Neural cell (in vitro differentiated cells): ENCODE results near the gene FANCL. TPM values are rescaled to one million over a fixed set of nuclear protein-coding genes. Genes with fewer than 3 reads are reported as not detected.
"Not testable (repeated sequence)": the region's sequence is repeated elsewhere in the genome, so short reads cannot be mapped to it uniquely, and the experiment has no call there.

ENCODE experiments used
- H2AFZ ChIP-seq: fragments of 200-600, 300-800 bp; sonication (generic), shearing (Covaris generic); 2 replicates; pipeline ENCODE4 v1.6.0; 2014; ENCODE audit warnings: low read depth, mild to moderate bottlenecking, antibody characterized with exemption, low read length, moderate library complexity
- H3F3A ChIP-seq: fragments of 200-600 bp; shearing (Covaris generic); 2 replicates; pipeline ENCODE4 v1.6.1; 2016; ENCODE audit warnings: mild to moderate bottlenecking, moderate library complexity, mixed read lengths, antibody characterized with exemption, low read length; ENCODE audit not compliant: insufficient read depth, poor library complexity, severe bottlenecking
- H3K27ac ChIP-seq: fragments of 200-600, 300-800 bp; sonication (generic), shearing (Covaris generic); 2 replicates; pipeline ENCODE4 v1.5.1; 2014; ENCODE audit warnings: mild to moderate bottlenecking, low read length, moderate library complexity
- H3K27me3 ChIP-seq: fragments of 300-800, 200-600 bp; sonication (generic), shearing (Covaris generic); 2 replicates; pipeline ENCODE4 v1.6.0; 2014; ENCODE audit warnings: mild to moderate bottlenecking, low read depth, low read length, moderate library complexity; ENCODE audit not compliant: insufficient read depth
- H3K36me3 ChIP-seq: fragments of 300-800, 200-600 bp; sonication (generic), shearing (Covaris generic); 2 replicates; pipeline ENCODE4 v1.5.1; 2014; ENCODE audit warnings: mild to moderate bottlenecking, antibody characterized with exemption, low read length, moderate library complexity; ENCODE audit not compliant: insufficient read depth
- H3K4me2 ChIP-seq: fragments of 300-800, 200-600 bp; sonication (generic), shearing (Covaris generic); 2 replicates; pipeline ENCODE4 v1.6.0; 2014; ENCODE audit warnings: mild to moderate bottlenecking, low read length
- H3K4me3 ChIP-seq: fragments of 300-800, 200-600 bp; sonication (generic), shearing (Covaris generic); 2 replicates; pipeline ENCODE4 v1.5.1; 2014; ENCODE audit warnings: mild to moderate bottlenecking, low read length, moderate library complexity
- H3K79me2 ChIP-seq: fragments of 200-600 bp; shearing (Covaris generic); replicated peaks from 2 replicates; pipeline ENCODE4 v1.6.0; 2014; ENCODE audit warnings: mild to moderate bottlenecking, low read length, moderate library complexity; ENCODE audit not compliant: insufficient read depth
- H3K9ac ChIP-seq: fragments of 300-800, 200-600 bp; sonication (generic), shearing (Covaris generic); 2 replicates; pipeline ENCODE4 v1.6.1; 2016; ENCODE audit warnings: mild to moderate bottlenecking, low read length, mixed read lengths
- H3K9me2 ChIP-seq: fragments of 200-600 bp; shearing (Covaris generic); 2 replicates; pipeline ENCODE4 v1.6.1; 2016; ENCODE audit warnings: mild to moderate bottlenecking, low read length, mixed read lengths; ENCODE audit not compliant: insufficient read depth
- H3K9me3 ChIP-seq: fragments of 200-600, 300-800 bp; sonication (generic), shearing (Covaris generic); 2 replicates; pipeline ENCODE4 v1.6.1; 2016; ENCODE audit warnings: mild to moderate bottlenecking, mixed run types, low read length, moderate library complexity, mixed read lengths
- H4K20me1 ChIP-seq: fragments of 200-600 bp; shearing (Covaris generic); 2 replicates; pipeline ENCODE4 v1.6.1; 2016; ENCODE audit warnings: mild to moderate bottlenecking, mixed run types; ENCODE audit not compliant: insufficient read depth
- EP300 ChIP-seq: fragments of 450-650 bp; conservative IDR thresholded peaks from 2 replicates; pipeline ENCODE4 v1.6.1; 2014; ENCODE audit warnings: antibody characterized with exemption, mild to moderate bottlenecking, moderate library complexity; ENCODE audit not compliant: poor library complexity, severe bottlenecking
- EZH2 ChIP-seq: fragments of 200-600, 300-800 bp; shearing (Covaris generic), sonication (generic); IDR thresholded peaks from 2 replicates; pipeline ENCODE4 v1.6.1; 2014; ENCODE audit warnings: antibody characterized with exemption, low read length, borderline replicate concordance, mild to moderate bottlenecking; ENCODE audit not compliant: insufficient read depth, poor library complexity, severe bottlenecking
- MXI1 ChIP-seq: fragments of 450-650 bp; conservative IDR thresholded peaks from 2 replicates; pipeline ENCODE4 v1.6.1; 2014; ENCODE audit warnings: antibody characterized with exemption, mild to moderate bottlenecking; ENCODE audit not compliant: poor library complexity, severe bottlenecking
- POLR2AphosphoS5 ChIP-seq: IDR thresholded peaks from 2 replicates; pipeline ENCODE4 v1.6.1; 2012
- RAD21 ChIP-seq: fragments of 450-650 bp; conservative IDR thresholded peaks from 2 replicates; pipeline ENCODE4 v1.6.1; 2014; ENCODE audit warnings: antibody characterized with exemption, mild to moderate bottlenecking, moderate library complexity
- SMC3 ChIP-seq: fragments of 450-650 bp; conservative IDR thresholded peaks from 2 replicates; pipeline ENCODE4 v1.6.1; 2014; ENCODE audit warnings: antibody characterized with exemption, mild to moderate bottlenecking, moderate library complexity; ENCODE audit not compliant: poor library complexity
- TAF1 ChIP-seq: IDR thresholded peaks from 2 replicates; pipeline ENCODE4 v1.6.1; 2012; ENCODE audit warnings: low read depth
- polyA plus RNA-seq: library from polyadenylated mRNA; depleted of rRNA; stranded (reverse); fragments of >200 nt; gene quantifications from 2 replicates; pipeline ENCODE4 v1.2.3, GENCODE V29; 2014
- TF ChIP-seq, protein P1 (sequence below): fragments of 450-650 bp; IDR thresholded peaks from 2 replicates; pipeline ENCODE4 v1.5.1; 2014; ENCODE audit warnings: antibody characterized with exemption, mild to moderate bottlenecking, moderate library complexity; ENCODE audit not compliant: poor library complexity, severe bottlenecking
- TF ChIP-seq, protein P2 (sequence below): IDR thresholded peaks from 2 replicates; pipeline ENCODE4 v1.6.1; 2012; ENCODE audit warnings: borderline replicate concordance

The FANCL gene
- polyA plus RNA-seq, 1 donor from 2014 or later: 72.8 TPM

DNA sequence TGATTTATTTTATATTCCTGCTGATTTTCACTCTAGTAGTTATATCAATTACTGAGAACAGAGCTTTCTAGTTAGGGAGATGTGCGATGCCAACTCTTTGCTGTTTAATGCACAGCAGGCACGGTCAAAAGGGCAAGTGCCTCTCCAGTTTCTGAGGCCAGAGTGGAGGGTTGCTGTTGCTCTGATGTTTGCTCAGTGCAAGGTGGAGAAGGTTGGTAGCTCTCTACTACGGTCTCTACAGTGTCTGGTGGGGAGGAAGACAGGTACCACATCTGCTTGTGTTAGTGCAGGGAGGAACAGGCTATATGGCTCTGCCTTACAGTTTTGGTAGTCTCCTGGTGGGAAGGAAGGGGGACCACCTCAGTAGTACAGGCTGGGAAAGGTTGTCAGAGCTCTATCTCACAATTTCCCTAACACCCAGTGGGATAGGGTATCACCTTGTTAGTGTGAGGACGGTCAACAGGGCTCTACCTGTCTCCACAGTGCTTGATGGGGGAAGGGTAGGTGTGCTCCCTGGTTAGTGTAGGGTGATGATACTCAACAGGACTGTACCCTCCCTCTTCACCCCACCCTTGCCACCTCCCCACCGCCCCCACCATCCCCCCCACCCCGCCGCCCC lies 85.9 kb downstream of the FANCL start:
- no peak overlapping the region for H3K4me3 ChIP-seq
- H3F3A ChIP-seq: no peaks in the 10 kb centered on the region
- H3K4me2 ChIP-seq: no peak overlapping the region
- no peaks in the 10 kb centered on the region for H3K9me3 ChIP-seq
- no peaks in the 10 kb centered on the region for H3K79me2 ChIP-seq
- no peaks in the 10 kb centered on the region for H3K27me3 ChIP-seq
- H3K27ac ChIP-seq: no peak overlapping the region
- no peaks in the 10 kb centered on the region for H3K36me3 ChIP-seq
- no peak overlapping the region for H3K9ac ChIP-seq
- no peaks in the 10 kb centered on the region for H4K20me1 ChIP-seq
- H2AFZ ChIP-seq: no peak overlapping the region
- no peak for TF ChIP-seq SMC3
- no peak for TF ChIP-seq TAF1
- no peak for TF ChIP-seq RAD21
- no peak for TF ChIP-seq EZH2
- TF ChIP-seq EP300: no peak
- H3K9me2 ChIP-seq: no peaks in the 10 kb centered on the region

DNA sequence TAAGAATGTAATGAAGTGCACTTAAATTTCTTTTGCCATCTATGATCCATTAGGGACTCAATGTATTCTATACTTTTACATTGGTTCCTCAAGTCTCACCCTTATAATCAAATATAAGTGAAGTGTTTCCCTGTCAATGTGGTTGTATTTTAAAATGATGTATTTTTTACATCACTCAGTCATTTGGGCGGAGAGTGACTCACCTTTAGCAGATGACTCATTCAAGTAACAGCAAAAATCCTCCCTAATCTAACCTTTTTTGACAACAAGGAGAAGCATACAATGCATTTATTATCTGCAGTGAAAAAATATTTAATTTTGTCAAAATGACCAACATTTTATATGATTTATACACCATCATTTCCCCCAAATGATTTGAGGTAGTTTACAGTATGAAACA lies 94.4 kb downstream of the FANCL start:
- H3K9me2 ChIP-seq: no peaks in the 10 kb centered on the region
- no peak overlapping the region for H2AFZ ChIP-seq
- H3K4me3 ChIP-seq: no peak overlapping the region
- no peak overlapping the region for H3K4me2 ChIP-seq
- no peaks in the 10 kb centered on the region for H4K20me1 ChIP-seq
- no peaks in the 10 kb centered on the region for H3K79me2 ChIP-seq
- H3K27ac ChIP-seq: no peak overlapping the region
- H3K9me3 ChIP-seq: no peaks in the 10 kb centered on the region
- no peaks in the 10 kb centered on the region for H3K27me3 ChIP-seq
- no peak for TF ChIP-seq EZH2
- TF ChIP-seq TAF1: no peak
- TF ChIP-seq, protein P1, sequence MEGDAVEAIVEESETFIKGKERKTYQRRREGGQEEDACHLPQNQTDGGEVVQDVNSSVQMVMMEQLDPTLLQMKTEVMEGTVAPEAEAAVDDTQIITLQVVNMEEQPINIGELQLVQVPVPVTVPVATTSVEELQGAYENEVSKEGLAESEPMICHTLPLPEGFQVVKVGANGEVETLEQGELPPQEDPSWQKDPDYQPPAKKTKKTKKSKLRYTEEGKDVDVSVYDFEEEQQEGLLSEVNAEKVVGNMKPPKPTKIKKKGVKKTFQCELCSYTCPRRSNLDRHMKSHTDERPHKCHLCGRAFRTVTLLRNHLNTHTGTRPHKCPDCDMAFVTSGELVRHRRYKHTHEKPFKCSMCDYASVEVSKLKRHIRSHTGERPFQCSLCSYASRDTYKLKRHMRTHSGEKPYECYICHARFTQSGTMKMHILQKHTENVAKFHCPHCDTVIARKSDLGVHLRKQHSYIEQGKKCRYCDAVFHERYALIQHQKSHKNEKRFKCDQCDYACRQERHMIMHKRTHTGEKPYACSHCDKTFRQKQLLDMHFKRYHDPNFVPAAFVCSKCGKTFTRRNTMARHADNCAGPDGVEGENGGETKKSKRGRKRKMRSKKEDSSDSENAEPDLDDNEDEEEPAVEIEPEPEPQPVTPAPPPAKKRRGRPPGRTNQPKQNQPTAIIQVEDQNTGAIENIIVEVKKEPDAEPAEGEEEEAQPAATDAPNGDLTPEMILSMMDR: no peak
- no peak for TF ChIP-seq MXI1
- TF ChIP-seq POLR2AphosphoS5: no peak
- TF ChIP-seq RAD21: no peak
- no peak for TF ChIP-seq SMC3
- TF ChIP-seq, protein P2, sequence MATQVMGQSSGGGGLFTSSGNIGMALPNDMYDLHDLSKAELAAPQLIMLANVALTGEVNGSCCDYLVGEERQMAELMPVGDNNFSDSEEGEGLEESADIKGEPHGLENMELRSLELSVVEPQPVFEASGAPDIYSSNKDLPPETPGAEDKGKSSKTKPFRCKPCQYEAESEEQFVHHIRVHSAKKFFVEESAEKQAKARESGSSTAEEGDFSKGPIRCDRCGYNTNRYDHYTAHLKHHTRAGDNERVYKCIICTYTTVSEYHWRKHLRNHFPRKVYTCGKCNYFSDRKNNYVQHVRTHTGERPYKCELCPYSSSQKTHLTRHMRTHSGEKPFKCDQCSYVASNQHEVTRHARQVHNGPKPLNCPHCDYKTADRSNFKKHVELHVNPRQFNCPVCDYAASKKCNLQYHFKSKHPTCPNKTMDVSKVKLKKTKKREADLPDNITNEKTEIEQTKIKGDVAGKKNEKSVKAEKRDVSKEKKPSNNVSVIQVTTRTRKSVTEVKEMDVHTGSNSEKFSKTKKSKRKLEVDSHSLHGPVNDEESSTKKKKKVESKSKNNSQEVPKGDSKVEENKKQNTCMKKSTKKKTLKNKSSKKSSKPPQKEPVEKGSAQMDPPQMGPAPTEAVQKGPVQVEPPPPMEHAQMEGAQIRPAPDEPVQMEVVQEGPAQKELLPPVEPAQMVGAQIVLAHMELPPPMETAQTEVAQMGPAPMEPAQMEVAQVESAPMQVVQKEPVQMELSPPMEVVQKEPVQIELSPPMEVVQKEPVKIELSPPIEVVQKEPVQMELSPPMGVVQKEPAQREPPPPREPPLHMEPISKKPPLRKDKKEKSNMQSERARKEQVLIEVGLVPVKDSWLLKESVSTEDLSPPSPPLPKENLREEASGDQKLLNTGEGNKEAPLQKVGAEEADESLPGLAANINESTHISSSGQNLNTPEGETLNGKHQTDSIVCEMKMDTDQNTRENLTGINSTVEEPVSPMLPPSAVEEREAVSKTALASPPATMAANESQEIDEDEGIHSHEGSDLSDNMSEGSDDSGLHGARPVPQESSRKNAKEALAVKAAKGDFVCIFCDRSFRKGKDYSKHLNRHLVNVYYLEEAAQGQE: no peak
- TF ChIP-seq EP300: no peak
- no peaks in the 10 kb centered on the region for H3F3A ChIP-seq
- no peak overlapping the region for H3K9ac ChIP-seq
- H3K36me3 ChIP-seq: no peaks in the 10 kb centered on the region

DNA sequence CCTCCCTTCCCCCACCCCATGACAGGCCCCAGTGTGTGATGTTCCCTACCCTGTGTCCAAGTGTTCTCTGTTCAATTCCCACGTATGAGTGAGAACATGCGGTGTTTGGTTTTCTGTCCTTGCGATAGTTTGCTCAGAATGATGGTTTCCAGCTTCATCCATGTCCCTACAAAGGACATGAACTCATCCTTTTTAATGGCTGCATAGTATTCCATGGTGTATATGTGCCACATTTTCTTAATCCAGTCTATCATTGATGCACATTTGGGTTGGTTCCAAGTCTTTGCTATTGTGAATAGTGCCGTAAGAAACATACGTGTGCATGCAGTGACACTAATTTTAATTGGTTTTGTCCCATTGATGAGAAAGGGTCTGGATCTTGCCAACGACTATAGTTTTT lies 95.4 kb downstream of the FANCL start:
- not testable (repeated sequence) for H4K20me1 ChIP-seq, H3K9ac ChIP-seq, H3K4me3 ChIP-seq, H3K36me3 ChIP-seq, H3F3A ChIP-seq, H3K4me2 ChIP-seq, H2AFZ ChIP-seq, H3K9me2 ChIP-seq, H3K27me3 ChIP-seq, H3K9me3 ChIP-seq, H3K79me2 ChIP-seq, H3K27ac ChIP-seq
